GM13977 (cell line): ENCODE measurements around the gene APC2.
A peak's percentile ranks its signal among the peaks of the same experiment; 100 is the strongest.

Experiments
- DNase-seq: peaks from one replicate; pipeline ENCODE4 v3.0.0; 2012; ENCODE audit warnings: low spot score
- CTCF ChIP-seq: IDR thresholded peaks from 2 replicates; pipeline ENCODE4 v1.5.1; 2012; ENCODE audit warnings: mild to moderate bottlenecking, control low read depth; ENCODE audit not compliant: insufficient read depth; ENCODE audit errors: extremely low read depth, missing control alignments
- in situ Hi-C: fragments of 300-500 bp; cut with MboI; formaldehyde crosslinking; loops from one replicate; pipeline ENCODE4 v1.12.0; 2022; ENCODE audit warnings: low sequenced_read_pairs, low pct_unique_long_range_greater_than_20kb, mixed read lengths, inconsistent platforms; ENCODE audit not compliant: unreplicated experiment

The APC2 gene

DNA sequence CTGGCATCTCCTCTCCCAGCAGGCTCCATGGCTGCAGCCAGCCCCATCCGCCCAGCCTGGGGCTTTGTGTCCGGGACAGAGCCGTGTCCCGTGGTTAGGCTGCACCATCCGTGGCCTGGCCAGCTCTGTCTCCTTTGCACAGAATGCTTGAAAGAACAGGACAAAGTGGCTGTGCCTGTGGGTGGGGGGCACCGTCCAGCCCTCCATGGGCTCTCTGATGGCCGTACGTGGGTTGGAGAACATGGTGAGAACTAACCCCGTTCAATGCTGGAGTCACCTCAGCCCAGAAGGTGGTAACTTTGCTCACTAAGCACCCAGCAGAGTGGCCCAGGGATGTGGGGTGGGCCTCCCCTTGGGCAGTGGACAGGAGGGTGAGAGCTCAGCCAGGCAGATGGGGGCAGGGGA, 8.9 kb upstream of the APC2 start:
- in situ Hi-C loops: no loop called here
- no peak for TF ChIP-seq CTCF
- DNase-seq: no peak

DNA sequence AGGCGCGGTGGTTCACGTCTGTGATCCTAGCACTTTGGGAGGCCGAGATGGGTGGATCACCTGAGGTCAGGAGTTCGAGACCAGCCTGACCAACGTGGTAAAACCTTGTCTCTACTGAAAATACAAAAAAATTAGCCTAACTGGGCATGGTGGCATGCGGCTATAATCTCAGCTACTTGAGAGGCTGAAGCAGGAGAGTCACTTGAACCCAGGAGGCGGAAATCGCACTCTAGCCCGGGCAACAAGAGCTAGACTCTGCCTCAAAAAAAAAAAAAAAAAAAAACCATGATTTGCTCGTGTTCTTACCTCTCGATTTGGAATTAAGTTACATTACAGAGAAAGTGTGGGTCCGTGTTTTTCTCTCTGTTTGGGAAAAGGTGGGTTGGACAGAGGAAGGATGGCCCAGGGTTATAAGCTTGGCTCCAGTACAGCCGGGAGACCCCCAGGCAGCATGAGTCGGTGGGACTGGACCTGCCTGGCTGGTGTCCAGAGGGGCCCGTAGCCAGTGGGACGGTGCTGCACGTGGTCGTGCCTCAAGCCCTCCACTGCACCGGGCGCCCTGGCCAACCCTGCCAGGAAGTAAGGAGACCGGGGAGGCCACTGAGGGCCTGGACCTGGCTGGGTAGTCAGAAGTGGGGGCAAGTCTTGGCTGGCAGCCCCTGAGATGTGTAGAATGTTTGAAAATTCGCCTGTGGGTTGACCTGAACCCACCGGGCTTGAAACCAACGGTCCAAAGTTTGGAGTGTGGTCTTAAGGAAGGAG, 8.1 kb upstream of the APC2 start:
- in situ Hi-C loops: no loop called here
- no peak for TF ChIP-seq CTCF
- no peak for DNase-seq

DNA sequence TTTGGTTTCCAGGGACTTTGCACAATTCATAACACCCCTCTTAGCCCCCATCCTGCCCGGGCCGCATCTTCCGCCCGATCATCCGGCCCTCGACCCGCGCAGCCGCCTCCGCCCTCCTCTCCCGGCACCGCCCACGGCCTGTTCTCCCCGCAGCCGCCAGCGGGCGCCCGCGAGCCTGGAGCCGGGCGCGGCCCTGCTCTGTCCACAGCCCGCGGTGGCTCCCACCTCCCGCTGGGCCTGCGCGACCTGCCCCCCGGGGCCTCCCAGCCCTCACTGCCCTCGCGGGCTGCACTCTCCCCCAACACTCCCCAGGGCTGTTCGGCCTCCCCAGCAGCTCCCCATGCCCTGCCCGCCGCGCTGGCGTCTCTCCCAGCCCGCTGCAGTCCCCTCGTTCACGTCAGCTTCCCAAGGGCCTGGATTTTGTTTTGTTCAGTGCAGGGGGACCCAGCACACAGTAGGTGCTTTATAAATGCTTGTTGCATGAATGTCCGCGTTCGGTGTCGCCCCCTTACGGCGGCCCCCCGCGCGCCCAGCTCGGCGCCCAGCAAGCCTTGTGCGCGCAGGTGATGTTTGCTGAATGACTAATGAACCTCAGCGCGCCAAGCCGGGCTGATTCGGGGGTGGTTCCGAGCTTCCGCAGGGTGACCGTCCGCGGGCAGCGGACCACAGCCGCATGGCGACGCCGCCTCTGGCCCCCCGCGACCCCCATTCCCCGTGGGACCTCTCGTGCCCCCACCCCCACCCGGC, 4.6 kb upstream of the APC2 start:
- TF ChIP-seq CTCF: peak; percentile 99
- in situ Hi-C loops: no loop called here
- peak; percentile 98 for DNase-seq

GRCh38 chr19:1445932-1446712, 3.8 kb upstream of the APC2 start:
- in situ Hi-C loops: no loop called here
- TF ChIP-seq CTCF: no peak
- peak; percentile 86 for DNase-seq

GRCh38 chr19:1446713-1447481, 3.0 kb upstream of the APC2 start:
- in situ Hi-C loops: no loop called here
- TF ChIP-seq CTCF: no peak
- DNase-seq: no peak

- DNase-seq: no peak
- in situ Hi-C loops: no loop called here
- TF ChIP-seq CTCF: no peak
These were observed 2.4 kb upstream of the APC2 start for GRCh38 chr19:1447504-1447903.
